Measurements from ENCODE around the gene KRT15.

DNA sequence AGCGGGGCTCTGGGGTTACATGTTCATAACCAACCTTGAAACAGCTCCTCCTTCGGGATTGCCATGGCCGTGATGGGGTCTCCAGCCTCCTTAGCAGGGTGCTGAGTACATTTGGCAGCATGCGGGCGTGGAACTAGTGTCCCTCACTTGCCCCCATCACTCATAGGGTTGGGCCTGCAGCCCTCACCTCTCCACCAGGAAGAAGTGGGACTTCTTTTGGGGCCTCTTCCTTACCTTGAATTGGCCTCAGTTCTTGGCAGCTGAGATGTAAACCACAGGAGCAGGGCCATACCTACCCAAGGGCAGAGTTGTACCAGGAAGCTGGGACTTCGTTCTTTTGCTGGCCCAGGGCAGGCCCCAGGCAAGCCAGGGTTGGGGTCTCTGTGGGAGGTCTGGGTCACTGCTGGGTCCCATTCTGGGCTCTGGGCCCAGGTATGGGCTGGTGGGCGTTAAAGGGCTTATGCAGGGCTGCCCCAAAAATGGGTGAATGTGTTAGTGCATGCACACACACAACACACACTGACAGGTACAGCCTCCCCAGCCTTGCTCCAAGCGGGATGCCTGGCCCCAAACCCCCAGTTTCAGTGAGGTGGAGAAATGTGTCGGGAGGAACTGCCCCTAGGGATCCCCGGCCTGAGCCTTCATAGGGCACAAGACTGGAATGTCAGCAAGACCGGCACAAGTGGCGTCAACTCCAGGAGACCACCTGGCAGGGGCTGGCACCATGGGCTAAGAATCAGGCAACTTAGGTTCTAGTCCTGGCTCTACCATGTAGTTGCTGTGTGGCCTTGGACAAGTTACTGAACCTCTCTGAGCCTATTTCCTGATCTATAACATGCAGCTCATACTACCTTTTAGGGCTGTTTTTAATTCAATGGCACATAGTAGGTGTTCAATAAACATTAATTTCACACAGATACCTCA lies 3.9 kb upstream of the KRT15 start:
- TF ChIP-seq, protein P1, sequence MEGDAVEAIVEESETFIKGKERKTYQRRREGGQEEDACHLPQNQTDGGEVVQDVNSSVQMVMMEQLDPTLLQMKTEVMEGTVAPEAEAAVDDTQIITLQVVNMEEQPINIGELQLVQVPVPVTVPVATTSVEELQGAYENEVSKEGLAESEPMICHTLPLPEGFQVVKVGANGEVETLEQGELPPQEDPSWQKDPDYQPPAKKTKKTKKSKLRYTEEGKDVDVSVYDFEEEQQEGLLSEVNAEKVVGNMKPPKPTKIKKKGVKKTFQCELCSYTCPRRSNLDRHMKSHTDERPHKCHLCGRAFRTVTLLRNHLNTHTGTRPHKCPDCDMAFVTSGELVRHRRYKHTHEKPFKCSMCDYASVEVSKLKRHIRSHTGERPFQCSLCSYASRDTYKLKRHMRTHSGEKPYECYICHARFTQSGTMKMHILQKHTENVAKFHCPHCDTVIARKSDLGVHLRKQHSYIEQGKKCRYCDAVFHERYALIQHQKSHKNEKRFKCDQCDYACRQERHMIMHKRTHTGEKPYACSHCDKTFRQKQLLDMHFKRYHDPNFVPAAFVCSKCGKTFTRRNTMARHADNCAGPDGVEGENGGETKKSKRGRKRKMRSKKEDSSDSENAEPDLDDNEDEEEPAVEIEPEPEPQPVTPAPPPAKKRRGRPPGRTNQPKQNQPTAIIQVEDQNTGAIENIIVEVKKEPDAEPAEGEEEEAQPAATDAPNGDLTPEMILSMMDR (IDR thresholded peaks at IDR 0.05) = no peak
- no peak for TF ChIP-seq ZFX (IDR thresholded peaks at IDR 0.05; ENCODE audit: borderline replicate concordance)

Data from 22Rv1 (cell line).